DOHH2 (cell line): ENCODE measurements around the gene FXN.

ENCODE experiments used
- CTCF ChIP-seq: fragments of 200-600 bp; sonication (generic); IDR thresholded peaks from one replicate; pipeline ENCODE4 v1.5.1; 2014; ENCODE audit warnings: antibody characterized with exemption, mild to moderate bottlenecking, low read depth, low read length; ENCODE audit not compliant: poor library complexity, severe bottlenecking
- EZH2phosphoT487 ChIP-seq: fragments of 200-600 bp; sonication (generic); IDR thresholded peaks from 2 replicates; pipeline ENCODE4 v1.6.1; 2017; ENCODE audit warnings: borderline replicate concordance, mild to moderate bottlenecking, antibody characterized with exemption, low read length, moderate library complexity, mixed read lengths

DNA sequence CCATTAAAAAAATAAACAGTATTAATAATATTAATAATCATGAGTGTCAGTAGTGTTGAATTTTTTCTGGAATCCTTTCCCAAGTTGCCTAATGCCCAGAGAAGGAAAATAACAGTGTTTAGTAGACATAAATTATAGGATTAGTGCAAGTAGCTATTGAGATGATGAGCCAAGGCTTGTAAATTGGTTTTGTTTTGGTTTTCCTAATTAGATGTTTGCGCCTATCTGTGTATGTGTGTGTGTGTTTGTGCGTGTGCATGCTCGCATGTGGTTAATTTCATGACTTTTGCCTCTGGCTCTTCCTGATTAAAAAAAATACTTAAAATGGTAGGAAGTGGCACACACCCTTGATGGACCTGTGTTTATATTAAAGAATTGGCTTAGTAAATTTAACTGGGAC, 55.4 kb downstream of the FXN start:
- no peak for TF ChIP-seq CTCF
- no peak for TF ChIP-seq EZH2phosphoT487
